Measurements from ENCODE around the gene MMP27.

DNA sequence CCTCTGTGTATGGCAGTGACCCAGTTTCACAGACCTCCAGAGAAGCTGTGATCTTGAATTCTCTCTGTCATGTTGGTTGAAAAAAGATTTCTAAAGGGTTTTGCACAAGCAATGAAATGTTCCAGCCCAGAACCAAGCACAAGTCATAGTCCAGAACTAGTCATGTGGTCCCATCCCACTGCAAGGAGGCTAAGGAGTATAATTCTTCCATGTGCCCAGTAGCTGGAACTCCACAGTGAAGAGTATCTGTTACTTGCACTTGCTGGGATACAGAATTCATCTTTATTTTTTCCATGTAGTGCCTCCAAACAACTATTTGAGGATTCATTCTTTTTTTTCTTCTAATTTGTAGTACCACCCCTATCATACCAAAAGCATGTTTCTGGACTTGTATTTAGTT, 29.1 kb upstream of the MMP27 start:
- TF ChIP-seq, protein P1, sequence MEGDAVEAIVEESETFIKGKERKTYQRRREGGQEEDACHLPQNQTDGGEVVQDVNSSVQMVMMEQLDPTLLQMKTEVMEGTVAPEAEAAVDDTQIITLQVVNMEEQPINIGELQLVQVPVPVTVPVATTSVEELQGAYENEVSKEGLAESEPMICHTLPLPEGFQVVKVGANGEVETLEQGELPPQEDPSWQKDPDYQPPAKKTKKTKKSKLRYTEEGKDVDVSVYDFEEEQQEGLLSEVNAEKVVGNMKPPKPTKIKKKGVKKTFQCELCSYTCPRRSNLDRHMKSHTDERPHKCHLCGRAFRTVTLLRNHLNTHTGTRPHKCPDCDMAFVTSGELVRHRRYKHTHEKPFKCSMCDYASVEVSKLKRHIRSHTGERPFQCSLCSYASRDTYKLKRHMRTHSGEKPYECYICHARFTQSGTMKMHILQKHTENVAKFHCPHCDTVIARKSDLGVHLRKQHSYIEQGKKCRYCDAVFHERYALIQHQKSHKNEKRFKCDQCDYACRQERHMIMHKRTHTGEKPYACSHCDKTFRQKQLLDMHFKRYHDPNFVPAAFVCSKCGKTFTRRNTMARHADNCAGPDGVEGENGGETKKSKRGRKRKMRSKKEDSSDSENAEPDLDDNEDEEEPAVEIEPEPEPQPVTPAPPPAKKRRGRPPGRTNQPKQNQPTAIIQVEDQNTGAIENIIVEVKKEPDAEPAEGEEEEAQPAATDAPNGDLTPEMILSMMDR (conservative IDR thresholded peaks at IDR 0.05 in 1 of 2, IDR thresholded peaks at IDR 0.05 in 1 of 2; ENCODE audit: low read depth in 1 of 2, low read length in 2 of 2) = no peak
- no peak for TF ChIP-seq EZH2 (IDR thresholded peaks at IDR 0.05; ENCODE audit: low read length, missing control alignments)
